Measurements from ENCODE around the gene CPVL. TPM values are rescaled to one million over a fixed set of nuclear protein-coding genes. Genes with fewer than 3 reads are reported as not detected.
A peak's percentile ranks its signal among the peaks of the same experiment; 100 is the strongest.

Gene CPVL
- total RNA-seq, 2 donors from 2014 or later, result 32.4 to 53.3 TPM

DNA sequence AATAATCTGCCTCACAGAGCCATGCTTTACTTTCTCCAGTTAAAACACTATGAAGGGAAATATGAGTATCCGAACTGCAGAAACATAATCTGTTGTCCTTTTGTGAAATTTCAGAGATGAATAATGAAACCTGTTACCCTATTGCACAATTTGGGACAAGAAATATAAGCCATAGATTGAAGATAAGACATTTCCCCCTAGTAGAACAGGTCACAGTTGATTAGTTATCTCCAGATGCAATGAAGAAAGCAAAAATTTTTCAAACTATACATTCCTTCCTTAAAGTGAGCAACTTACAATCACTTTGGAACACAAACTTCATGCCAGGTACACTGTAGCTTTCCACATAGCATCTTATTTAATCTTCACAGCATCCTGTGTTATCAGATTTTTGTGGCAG is 46.0 kb upstream of the CPVL start:
- Histone ChIP-seq H3K4me1 (ENCODE audit: control insufficient read depth, insufficient read depth, low read length) (peaks cover 23% of the 10 kb centered on the region), H3K9me3 (ENCODE audit: control insufficient read depth, low read length) (no peaks in the 10 kb centered on the region), H3K4me3 (ENCODE audit: low read length) (no peak overlapping the region), H3K27ac (ENCODE audit: low read depth, low read length) (no peak overlapping the region), H3K9ac (ENCODE audit: extremely low read depth, low read length, poor library complexity, severe bottlenecking) (no peak overlapping the region), H3K36me3 (ENCODE audit: control insufficient read depth, insufficient read depth, low read length) (no peaks in the 10 kb centered on the region), H3K27me3 (ENCODE audit: control insufficient read depth, insufficient read depth, low read length, poor library complexity, severe bottlenecking) (peaks cover 37% of the 10 kb centered on the region)
- no peak overlapping the region for H3K4me3 Mint-ChIP-seq
- peaks cover 49% of the 10 kb centered on the region for H3K27me3 Mint-ChIP-seq (ENCODE audit: insufficient read depth)
- WGBS, 2 experiments (ENCODE audit: insufficient coverage in 1 of 2, insufficient read length in 1 of 2), result 100% methylated on average over 1 of the region's 1 CpG
- no peaks in the 10 kb centered on the region for H3K9me3 Mint-ChIP-seq
- H3K36me3 Mint-ChIP-seq (ENCODE audit: low read depth), result no peaks in the 10 kb centered on the region
- peaks cover 66% of the 10 kb centered on the region for H3K4me1 Mint-ChIP-seq
- H3K27ac Mint-ChIP-seq, result no peak overlapping the region
- TF ChIP-seq, protein P1, sequence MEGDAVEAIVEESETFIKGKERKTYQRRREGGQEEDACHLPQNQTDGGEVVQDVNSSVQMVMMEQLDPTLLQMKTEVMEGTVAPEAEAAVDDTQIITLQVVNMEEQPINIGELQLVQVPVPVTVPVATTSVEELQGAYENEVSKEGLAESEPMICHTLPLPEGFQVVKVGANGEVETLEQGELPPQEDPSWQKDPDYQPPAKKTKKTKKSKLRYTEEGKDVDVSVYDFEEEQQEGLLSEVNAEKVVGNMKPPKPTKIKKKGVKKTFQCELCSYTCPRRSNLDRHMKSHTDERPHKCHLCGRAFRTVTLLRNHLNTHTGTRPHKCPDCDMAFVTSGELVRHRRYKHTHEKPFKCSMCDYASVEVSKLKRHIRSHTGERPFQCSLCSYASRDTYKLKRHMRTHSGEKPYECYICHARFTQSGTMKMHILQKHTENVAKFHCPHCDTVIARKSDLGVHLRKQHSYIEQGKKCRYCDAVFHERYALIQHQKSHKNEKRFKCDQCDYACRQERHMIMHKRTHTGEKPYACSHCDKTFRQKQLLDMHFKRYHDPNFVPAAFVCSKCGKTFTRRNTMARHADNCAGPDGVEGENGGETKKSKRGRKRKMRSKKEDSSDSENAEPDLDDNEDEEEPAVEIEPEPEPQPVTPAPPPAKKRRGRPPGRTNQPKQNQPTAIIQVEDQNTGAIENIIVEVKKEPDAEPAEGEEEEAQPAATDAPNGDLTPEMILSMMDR (conservative IDR thresholded peaks at IDR 0.05), result no peak
- no peak for DNase-seq

DNA sequence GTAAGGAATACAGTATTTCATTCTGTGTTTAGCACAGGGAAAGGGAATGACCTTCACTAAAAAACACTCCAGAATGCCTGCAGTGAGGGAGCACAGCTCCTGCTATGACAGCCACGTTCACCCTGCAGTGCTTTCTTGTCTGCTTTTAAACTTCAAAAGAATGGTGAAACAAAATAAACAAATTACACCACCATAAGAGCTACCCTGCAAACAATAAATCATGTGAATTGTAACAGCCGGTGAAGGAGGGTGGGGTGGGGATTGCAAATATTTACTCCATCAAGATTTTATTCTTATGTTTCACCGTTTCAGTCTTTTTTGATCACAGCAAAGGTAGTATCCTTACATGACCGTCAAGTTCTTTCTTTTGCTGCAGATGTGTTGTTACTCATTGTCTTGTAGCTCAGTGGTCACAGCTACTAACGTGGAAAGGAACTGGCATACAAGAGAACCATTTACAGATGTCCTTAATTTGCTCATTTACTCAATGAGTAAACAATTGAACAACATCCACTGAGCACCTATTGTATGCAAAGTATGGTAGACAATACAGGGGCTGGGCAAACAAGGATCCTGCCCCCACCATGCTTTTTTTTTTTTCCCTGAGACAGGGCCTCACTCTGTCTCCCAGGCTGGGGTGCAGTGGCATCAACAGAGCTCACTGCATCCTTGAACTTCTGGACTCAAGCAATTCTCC is 44.2 kb upstream of the CPVL start:
- peaks cover 14% of the 10 kb centered on the region for H3K4me1 ChIP-seq (ENCODE audit: control insufficient read depth, insufficient read depth, low read length)
- peak overlapping the region; percentile 84 for H3K27ac Mint-ChIP-seq
- peaks cover 36% of the 10 kb centered on the region for H3K27me3 Mint-ChIP-seq (ENCODE audit: insufficient read depth)

DNA sequence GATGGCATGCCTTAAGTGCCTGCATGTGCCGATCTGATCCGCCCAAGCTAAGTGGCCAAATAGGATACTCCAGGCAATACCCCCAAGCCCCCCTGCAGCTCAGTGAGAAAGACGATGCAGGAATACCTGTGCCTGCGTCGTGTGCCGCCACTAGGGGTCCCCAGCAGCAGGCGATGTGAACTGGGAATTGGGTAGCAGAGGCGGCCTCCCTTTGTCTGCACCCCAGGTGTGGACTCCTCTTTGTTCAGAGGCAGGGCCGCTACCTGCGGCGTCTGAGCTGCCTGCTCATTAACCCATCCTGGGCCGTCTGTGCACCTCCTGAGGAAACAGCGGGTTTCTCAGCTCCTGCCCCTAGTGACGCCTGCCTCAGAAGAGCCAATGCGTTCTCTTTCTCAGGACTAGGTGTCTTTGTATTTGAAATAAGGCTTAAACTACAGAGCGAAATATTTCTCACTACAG is 43.4 kb upstream of the CPVL start:
- WGBS, 2 experiments (ENCODE audit: insufficient coverage in 1 of 2, insufficient read length in 1 of 2), result 5 to 12% methylated on average over 7 to 16 of the region's 16 CpGs

More for the DNA sequence above, 44.2 kb upstream of the CPVL start:
- 34% methylated on average over 5 of the region's 5 CpGs; no CpG with 5 or more reads in 1 of the 2 experiments for WGBS, 2 experiments (ENCODE audit: insufficient coverage in 1 of 2, insufficient read length in 1 of 2)
- H3K4me3 ChIP-seq (ENCODE audit: low read length), result peak overlapping the region; percentile 16
- no peak overlapping the region for H3K27ac ChIP-seq (ENCODE audit: low read depth, low read length)
- Mint-ChIP-seq H3K9me3 (no peaks in the 10 kb centered on the region), H3K36me3 (ENCODE audit: low read depth) (no peaks in the 10 kb centered on the region), H3K4me1 (peaks cover 48% of the 10 kb centered on the region), H3K4me3 (peak overlapping the region; percentile 32)
- peaks cover 28% of the 10 kb centered on the region for H3K27me3 ChIP-seq (ENCODE audit: control insufficient read depth, insufficient read depth, low read length, poor library complexity, severe bottlenecking)
- H3K36me3 ChIP-seq (ENCODE audit: control insufficient read depth, insufficient read depth, low read length), result no peaks in the 10 kb centered on the region
- no peak overlapping the region for H3K9ac ChIP-seq (ENCODE audit: extremely low read depth, low read length, poor library complexity, severe bottlenecking)
- no peak for DNase-seq
- H3K9me3 ChIP-seq (ENCODE audit: control insufficient read depth, low read length), result no peaks in the 10 kb centered on the region
- TF ChIP-seq, protein P1 (conservative IDR thresholded peaks at IDR 0.05), result no peak

More for the DNA sequence above, 43.4 kb upstream of the CPVL start:
- TF ChIP-seq, protein P1 (conservative IDR thresholded peaks at IDR 0.05), result peak; percentile 96
- Mint-ChIP-seq H3K27ac (peak overlapping the region; percentile 84), H3K4me3 (peak overlapping the region; percentile 32), H3K4me1 (peaks cover 50% of the 10 kb centered on the region), H3K36me3 (ENCODE audit: low read depth) (no peaks in the 10 kb centered on the region), H3K27me3 (ENCODE audit: insufficient read depth) (peaks cover 30% of the 10 kb centered on the region), H3K9me3 (no peaks in the 10 kb centered on the region)
- Histone ChIP-seq H3K9ac (ENCODE audit: extremely low read depth, low read length, poor library complexity, severe bottlenecking) (no peak overlapping the region), H3K36me3 (ENCODE audit: control insufficient read depth, insufficient read depth, low read length) (no peaks in the 10 kb centered on the region), H3K27me3 (ENCODE audit: control insufficient read depth, insufficient read depth, low read length, poor library complexity, severe bottlenecking) (peaks cover 22% of the 10 kb centered on the region), H3K27ac (ENCODE audit: low read depth, low read length) (no peak overlapping the region), H3K9me3 (ENCODE audit: control insufficient read depth, low read length) (peaks cover 2% of the 10 kb centered on the region), H3K4me1 (ENCODE audit: control insufficient read depth, insufficient read depth, low read length) (peaks cover 14% of the 10 kb centered on the region), H3K4me3 (ENCODE audit: low read length) (peak overlapping the region; percentile 16)
- DNase-seq, result peak; percentile 99
